HuH-7 (cell line): ENCODE data around the gene ELMO1.

Experiments
- DNase-seq: peaks from one replicate; pipeline ENCODE4 v3.0.0; 2011; ENCODE audit warnings: low spot score

Gene ELMO1

GRCh38 chr7:37408291-37409228 is 40.1 kb downstream of the ELMO1 start:
- no peak for DNase-seq

DNA sequence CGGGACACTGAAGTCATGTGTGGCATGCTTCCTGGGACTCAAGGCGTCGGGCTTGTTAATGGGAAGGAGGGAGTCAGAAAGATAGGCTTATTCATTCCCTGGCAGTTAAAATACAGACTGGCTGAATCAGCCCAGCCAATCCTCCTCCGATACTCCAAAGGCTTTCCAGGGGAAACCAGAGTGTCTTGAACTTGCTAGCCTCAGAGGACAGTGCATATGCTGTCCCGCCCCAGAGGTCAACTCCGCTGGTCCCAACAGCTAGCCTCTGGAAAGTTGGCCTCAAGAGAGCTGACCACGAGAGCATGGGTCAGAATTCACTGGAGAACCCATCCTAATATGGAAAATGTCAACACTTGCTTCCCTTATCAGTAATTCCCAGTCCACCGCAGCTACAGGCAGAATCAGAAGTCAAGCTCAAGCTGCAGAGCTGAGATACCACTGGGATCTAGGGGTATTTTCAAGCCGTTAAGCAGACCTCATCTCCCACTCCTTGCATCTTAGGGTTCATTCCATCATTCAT is 43.0 kb downstream of the ELMO1 start:
- no peak for DNase-seq

- DNase-seq = no peak
These were observed 43.5 kb downstream of the ELMO1 start for GRCh38 chr7:37405128-37405527.

DNA sequence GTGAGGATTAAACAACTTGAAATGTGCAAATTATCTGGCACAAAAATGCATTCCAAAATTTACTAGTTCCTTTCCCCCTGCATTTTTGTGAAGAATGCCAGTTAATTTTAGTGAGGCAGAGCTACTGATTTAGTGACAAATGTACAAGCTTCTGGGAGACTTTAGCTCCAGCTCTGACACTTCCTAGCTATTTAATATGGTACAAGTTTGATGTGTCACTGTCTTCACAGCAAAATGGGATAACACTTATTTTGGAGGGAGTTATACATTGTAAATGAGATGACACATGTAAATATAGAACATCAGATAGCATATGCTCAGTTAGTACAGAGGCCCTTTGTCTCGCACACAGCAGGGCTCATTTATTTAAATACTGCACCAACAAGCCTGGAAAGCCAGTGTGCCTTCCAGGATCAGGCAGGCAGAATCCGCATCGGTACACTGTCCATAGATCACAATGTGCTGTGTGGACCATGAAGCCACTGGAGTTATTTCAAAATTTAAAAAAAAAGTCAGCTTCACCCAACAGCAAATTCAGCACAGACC is 48.7 kb downstream of the ELMO1 start:
- no peak for DNase-seq

- DNase-seq = no peak
These were observed 50.3 kb downstream of the ELMO1 start for GRCh38 chr7:37398403-37398802.

DNA sequence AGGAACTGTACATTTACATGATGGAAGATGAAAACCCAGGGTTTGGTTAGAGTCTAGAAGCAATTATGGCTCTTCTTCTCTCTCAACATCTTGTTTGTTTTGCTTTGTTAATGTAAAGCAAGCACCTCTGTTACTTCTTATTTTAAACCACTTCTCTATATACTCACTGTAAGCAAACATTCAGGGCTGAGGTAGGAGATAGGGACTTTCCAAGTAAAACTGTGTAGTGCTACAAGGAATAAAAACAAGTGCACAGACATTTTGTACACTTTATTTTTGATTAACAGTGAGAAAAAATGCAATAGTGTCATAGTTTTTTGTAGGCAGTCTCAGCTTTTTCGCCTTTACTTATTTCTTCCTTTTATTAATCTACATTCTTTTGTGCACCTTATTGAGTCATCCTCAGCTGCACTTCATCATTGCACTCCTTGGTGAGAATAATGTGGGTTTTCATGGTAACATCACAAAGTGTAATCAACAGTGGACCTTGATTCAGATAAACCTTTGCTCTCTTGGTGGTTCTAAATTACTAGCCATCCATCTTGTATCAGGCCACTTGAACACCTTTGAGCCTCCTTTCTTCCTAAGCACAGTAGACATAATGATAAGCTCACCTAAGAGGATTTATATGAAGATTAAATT is 52.9 kb downstream of the ELMO1 start:
- no peak for DNase-seq

DNA sequence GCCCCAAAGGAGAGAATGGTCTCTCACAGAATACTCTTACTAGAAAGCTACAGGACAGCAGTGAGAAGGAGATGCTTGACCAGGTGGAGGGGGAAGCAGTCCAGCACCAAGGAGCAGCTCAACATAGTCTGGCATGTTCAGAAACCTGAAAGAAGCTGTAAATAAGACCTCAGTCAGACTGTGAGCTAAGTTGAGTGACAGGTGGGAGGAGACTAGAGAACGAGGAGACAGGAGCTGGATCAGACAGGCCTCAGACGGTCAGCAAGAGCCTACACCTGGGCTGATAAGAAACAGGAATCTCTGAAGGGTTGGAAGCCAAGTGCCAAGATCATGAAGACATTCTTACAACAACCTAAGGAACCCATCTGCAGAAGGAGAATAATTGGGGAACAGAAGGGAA is 54.5 kb downstream of the ELMO1 start:
- no peak for DNase-seq

- DNase-seq = no peak
These were observed 55.2 kb downstream of the ELMO1 start for GRCh38 chr7:37393476-37393875.

DNA sequence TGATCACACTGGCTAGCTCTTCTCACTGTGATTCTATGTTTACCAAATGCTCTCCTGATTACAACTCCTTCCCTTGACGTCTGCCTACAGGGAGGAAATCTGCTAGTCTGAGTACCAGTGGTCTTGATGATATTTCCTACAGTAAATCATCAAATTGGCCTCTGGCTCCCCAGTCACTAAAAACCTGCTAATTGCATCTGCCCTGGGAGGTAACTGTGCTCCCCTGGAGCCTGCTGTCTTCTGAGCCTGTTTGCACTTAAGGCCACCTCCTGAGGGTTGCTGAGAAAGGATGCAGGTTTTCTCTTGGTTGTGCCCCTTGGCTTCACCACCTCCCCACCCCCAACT is 56.0 kb downstream of the ELMO1 start:
- DNase-seq = no peak

GRCh38 chr7:37391791-37392672 is 56.6 kb downstream of the ELMO1 start:
- DNase-seq = no peak

GRCh38 chr7:37390114-37390513 is 58.5 kb downstream of the ELMO1 start:
- no peak for DNase-seq

- no peak for DNase-seq
These were observed 59.9 kb downstream of the ELMO1 start for GRCh38 chr7:37388811-37389210.

- DNase-seq = no peak
These were observed 62.9 kb downstream of the ELMO1 start for GRCh38 chr7:37385787-37386186.

- no peak for DNase-seq
These were observed 66.0 kb downstream of the ELMO1 start for GRCh38 chr7:37382546-37383088.

DNA sequence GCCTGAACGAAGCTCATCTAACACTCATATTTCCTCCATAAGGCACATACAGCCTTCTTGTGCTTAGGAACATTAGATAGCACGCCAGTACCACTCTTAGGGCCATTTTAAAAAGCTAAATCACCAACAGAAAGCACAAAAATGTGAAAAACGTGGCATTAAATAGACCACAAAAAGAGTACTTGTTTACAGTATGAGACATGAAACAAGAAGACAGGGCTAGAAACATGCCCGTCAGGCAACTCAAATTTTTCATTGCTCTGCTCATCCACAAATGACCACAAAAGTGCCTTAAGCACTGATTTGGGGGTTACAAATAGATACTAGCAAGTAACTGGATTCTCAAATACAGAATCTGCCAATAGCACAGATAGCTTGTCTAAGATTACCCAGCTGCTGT is 67.8 kb downstream of the ELMO1 start:
- DNase-seq = no peak

GRCh38 chr7:37379546-37380277 is 69.0 kb downstream of the ELMO1 start:
- DNase-seq = no peak

GRCh38 chr7:37377231-37377630 is 71.4 kb downstream of the ELMO1 start:
- DNase-seq = no peak

DNA sequence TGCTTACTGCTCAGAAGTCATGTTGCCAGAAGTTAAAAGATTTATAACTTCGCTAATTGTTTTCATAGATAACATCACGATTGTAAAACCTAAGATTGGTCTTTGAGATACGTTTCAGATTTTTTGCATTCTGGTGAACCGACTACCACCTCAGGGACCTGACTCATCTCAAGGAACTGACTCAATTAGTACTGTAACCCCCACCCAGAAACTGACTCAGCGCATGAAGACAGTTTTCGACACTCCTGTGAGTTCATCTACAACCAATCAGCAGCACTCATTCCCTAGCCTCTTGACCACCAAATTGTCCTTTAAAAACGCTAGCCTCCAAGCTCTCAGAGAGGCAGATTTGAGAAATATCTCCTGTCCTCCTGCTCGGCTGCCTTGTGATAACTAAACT is 72.3 kb downstream of the ELMO1 start:
- DNase-seq = no peak

DNA sequence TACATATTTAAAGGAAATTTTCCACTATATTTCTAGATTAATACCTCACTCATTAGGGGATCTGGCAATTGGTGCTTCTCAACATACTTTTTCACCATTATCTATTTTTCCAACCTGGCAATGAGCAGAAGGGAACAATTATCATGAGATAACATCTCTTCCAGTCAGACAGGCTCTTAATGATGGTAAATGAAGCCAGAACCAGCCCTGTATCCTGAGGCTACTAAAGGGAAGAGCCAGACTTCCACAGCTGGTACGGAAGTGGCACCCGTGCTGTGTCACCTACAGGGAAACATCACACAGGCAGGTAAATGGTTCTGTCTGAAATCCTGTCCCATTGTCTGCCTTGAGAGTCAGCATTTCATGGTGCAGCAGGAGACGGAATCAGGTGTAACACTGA is 75.9 kb downstream of the ELMO1 start:
- DNase-seq = no peak

- DNase-seq = no peak
These were observed 76.9 kb downstream of the ELMO1 start for GRCh38 chr7:37371755-37372154.

DNA sequence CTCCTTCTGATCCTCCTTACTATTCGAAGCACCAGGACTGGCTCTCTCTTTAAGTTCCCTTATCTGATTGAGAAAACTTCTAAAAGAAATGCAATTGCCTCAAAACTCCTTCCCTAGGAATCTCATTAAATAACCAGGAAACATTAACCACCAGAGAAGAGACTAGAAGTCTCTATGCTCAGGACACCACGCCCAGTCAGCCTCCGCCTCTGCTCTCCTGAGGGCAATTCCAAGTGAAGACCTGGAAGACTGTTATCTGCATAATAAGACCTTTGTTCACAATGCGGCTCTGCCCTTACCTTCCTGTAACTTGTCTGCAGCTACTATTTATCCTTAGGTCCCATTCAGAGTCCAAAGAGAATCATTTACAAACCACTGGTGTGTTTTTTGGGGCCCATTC is 78.8 kb downstream of the ELMO1 start:
- no peak for DNase-seq
